Activated T-cell treated with anti-CD3 and anti-CD28 coated beads for 4 hours (primary cell): ENCODE data around the gene PTCH1.
A peak's percentile ranks its signal among the peaks of the same experiment; 100 is the strongest.

Source experiments
- DNase-seq: peaks from one replicate; pipeline ENCODE4 v3.0.0-alpha.2; 2020

The PTCH1 gene

GRCh38 chr9:95462249-95463147 is 54.3 kb downstream of the PTCH1 start:
- peak; percentile 55 for DNase-seq

DNA sequence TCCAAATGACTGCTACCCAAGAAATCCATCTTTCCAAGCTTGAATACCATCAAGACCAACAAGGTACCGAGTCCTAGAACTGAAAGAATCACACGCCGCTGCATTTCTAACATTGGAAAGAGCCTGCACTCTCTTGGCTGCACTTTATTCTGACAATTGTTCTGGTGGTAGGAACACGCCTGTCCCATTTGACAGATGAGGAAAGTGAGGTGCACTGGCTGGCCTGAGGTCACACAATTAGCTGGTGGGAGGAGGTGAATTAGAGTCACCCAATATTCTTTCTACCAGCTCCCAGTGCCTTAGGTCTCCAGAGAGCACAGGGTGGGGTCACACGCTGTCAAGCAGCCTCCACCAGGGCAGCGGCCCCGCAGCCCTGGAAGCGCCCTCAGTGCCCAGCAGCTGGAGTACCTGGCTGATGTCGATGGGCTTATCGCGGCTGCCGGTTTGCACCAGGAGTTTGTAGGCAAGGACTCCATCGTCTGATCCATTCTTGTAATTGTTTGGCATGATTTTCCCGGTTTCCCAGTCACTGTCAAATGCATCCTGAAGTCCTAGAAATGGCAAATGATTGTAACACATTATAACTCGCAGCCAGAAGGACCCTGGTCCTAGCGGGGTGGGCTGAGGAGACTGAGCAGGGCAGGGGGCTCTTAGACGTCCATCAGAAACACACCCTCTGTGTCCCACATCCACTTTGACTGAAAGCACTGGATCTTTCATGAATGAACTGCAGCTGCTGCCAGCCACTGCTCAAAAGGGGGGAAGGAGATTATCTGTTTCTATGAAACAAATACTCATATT is 55.1 kb downstream of the PTCH1 start:
- DNase-seq = no peak

DNA sequence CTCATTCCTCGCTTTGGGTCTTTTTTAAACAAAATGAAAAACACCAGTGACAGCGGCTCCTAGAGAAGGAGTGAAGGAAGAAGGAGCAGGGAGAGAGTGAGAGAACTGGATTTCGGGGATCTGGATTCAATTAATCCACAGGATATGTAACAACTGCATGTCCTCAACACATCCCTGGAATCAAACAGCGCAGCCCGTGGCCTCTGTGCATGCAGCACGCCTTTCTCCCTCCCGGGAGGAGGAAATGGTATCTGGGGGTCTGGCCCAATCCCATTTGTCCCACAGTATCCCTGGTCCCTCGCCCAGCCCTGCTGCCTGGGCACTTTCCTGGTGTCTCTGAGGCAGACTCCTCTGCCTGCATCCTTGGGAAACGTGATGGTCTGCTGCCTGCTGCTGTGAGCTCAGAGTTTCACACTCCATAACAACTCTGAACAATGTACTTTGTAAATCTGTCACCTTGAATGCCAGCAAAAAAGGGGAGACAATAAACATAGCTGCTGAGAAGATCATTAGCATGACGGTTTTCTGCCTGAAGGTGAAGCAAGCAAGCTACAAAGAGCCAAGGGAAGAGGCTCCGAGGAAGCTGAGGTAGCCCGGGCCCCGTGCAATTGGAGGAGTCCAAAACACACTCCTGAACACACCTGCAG is 56.1 kb downstream of the PTCH1 start:
- no peak for DNase-seq

- DNase-seq = no peak
These were observed 56.8 kb downstream of the PTCH1 start for GRCh38 chr9:95459851-95460517.

GRCh38 chr9:95459178-95459577 is 57.6 kb downstream of the PTCH1 start:
- no peak for DNase-seq

- DNase-seq = no peak
These were observed 58.1 kb downstream of the PTCH1 start for GRCh38 chr9:95458666-95459065.

DNA sequence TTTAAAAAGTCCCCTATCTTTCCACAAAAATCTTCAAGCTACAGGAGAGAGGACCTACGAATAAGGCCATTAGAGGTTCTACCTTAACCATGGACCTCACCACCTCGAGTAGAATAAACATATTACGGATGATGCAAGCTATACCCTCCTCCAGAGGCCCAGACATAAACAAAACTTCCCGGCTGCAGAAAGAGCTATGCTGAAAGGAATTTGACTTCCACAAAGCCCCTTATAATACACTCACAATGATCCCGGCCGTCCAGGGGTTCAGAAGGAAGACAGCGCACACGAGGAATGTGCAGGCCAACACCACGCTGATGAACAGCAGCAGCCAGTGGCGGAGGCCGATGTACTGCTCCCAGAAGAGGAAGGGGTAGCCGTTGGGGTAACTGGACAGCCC is 59.0 kb downstream of the PTCH1 start:
- DNase-seq = no peak

GRCh38 chr9:95455714-95456113 is 61.1 kb downstream of the PTCH1 start:
- DNase-seq = no peak

- DNase-seq = no peak
These were observed 64.6 kb downstream of the PTCH1 start for GRCh38 chr9:95452176-95452575.

GRCh38 chr9:95451065-95451426 is 65.7 kb downstream of the PTCH1 start:
- no peak for DNase-seq

- DNase-seq = no peak
These were observed 66.4 kb downstream of the PTCH1 start for GRCh38 chr9:95450171-95451064.

DNA sequence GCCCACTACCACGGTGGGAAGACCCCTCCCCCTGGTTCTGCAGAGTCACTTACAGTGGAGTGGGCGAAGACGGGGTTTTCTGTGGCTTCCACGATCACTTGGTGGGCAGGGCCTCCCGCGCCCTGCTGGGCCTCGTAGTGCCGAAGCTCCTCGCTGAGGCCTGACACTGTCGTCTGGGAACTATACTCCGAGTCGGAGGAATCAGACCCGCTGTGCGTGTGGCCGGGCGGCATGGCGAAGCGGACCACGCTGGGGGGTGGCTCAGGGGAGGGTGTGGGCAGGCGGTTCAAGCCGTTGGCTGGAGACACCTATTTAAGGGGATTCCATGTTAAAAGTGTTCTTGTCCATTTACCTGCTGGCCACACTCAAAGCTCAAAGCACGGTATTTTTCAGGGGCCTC is 67.8 kb downstream of the PTCH1 start:
- no peak for DNase-seq

DNA sequence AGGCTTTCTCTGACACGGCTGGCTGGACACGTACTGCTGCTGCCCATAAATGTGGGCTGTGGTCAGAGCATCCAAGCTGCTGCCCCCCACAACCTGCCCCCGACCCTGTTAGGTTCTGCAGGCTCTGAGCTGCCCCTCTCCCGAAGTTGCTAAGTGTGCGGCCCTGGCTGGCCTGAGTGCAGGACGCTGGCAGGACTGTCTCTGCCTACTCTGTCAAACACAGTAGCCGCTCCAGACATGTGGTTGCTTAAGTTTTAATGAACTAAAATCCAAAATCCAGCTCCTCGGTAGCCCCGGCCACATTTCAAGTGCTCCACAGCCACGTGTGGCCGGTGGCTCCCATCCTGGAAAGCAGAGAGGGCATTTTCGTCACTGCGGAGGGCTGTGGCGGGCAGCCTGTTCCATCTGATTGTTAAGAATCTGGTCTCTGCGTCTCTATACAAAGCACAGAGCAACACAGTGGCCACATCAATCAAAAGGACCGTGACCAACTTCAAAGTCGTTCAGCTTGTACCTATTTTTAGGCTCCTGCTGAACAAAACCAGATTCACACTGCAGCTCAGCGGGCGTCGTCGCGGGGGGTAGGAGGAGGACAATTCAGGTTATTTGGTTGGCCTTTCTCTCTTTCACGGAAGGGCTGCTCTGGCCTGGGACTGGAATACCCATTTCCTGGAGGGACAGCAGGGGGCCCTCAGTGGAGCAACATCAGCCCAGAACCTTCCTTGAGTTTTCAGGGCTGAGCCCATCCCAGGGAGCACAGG is 68.9 kb downstream of the PTCH1 start:
- DNase-seq = no peak

DNA sequence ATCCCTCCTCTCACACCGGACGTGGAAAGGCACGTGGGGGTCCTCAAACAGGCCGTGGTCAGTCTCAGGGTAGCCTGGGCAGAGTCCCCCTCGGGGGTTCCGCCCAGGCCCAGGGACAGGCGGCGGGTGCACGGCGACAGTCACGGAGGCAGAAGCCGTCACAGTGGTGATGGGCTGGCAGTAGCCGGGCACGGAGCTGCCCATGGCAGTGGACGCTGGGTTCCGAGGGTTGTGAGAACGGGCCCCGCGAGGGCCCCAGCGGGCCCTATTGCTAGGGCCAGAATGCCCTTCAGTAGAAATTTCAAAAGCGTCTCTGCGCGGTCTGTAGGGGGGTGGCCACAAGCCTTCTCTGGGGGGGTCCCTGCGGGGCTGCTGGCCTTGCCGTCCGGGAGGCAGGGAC is 69.8 kb downstream of the PTCH1 start:
- DNase-seq = no peak

DNA sequence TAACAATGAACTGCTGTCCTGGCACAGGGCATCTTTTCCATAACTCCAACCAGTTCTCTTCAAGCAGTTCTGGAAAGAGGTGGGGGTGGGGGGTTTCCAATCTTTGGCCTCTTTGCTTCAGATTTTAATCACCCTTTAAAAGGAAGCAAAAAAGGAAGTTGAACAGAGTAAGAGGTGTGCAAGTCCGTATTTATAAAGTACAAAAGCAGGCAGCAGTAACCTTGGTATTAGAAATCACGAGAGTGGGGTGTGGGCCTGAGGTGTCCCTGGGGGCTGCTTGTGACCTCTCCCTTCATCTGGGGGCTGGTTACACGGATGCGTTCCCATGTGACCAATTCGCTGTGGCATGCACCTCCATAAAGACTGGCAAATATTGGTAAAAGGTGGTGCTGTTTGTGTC is 70.5 kb downstream of the PTCH1 start:
- no peak for DNase-seq

DNA sequence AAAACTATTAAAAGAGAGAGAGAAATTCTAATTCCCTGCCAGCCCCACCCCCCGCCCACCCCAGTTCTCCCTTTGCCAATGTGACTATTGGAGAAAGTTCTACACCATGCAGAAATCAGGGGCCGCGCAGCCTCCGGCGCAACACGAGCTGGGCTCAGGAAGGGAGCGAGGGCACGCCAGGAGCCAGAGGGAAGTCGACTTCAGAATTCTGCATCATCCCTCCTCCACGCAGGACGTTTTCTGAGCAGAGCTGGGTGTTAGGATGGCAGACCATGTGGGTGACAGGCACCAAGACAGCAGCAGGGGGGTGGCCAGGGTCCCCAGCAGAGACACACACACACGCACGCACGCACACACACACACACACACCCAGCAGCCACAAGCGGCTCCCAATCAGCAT is 72.6 kb downstream of the PTCH1 start:
- DNase-seq = no peak

- no peak for DNase-seq
These were observed 73.5 kb downstream of the PTCH1 start for GRCh38 chr9:95443301-95443700.

DNA sequence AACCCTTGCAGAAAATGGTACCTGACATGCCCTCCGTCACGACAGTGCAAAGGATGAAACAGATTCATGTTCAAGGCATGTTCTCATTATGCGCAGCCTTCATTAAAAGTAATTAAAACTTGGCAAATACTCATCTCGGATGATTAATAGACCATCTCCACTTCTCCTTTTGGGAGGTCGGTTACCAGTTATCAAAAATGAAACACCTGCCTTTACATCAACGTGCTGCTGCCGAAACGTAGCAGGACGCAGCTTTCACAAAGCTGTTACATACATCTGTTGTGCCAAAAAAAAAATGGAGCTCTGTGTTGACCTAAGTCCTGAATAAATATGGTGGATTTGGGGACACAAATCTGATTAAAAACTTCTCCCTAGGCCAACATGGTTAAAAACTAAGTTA is 75.7 kb downstream of the PTCH1 start:
- no peak for DNase-seq

DNA sequence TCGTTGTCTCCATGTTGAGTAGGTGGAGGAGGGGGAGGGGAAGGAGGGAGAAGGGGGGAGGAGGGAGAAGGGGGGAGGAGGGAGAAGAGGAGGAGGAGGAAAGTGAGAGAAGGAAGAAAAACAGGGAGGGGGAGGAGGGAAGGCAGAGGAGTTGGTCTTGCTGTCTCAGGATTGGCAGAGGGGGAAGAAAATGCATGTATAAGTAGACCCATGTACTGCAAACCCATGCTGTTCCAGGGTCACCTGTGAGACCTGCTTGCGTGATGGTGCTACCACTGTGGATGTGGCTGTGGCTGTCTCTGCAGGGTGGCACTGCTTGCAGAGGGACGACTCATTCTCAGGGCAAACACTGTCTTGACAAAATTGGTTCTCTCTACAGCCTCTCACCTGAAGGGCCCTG is 76.3 kb downstream of the PTCH1 start:
- no peak for DNase-seq

DNA sequence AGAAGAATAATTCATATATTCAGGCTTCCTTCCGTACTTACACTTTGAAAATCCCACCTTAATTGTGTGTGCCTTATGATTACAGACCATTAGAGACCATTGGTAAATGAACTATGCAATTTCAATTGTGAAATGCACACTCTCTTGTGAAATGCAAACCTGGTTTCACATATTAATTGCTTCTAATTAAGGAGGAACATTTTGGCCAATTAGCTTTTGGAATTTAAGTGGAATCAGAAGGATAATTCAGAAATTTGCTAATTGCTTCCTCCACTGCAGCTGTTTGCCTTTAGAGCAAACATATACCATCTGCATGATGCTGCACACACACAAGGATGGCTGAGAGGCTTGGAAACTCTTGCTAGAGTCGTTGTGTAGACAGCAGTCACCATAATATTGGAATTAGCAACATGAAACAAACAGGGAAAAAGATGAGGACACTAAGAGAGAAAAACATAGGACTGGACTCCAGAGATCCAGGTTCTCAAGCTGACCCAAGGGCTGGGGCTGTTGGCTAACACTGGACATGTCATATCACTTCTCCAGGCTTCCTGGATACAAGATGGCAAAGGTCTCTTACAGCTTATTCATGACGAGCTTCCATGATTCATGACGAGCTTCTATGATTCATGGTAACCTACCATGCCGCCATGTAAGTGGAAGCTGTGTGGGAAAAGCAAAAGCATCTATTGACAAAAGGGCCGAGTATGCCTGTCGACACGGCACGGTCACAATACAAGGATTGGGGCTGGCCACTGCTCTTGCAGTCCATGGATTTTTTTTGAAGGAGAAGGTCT is 78.0 kb downstream of the PTCH1 start:
- no peak for DNase-seq
